Measurements from ENCODE around the gene MRPL16.

DNA sequence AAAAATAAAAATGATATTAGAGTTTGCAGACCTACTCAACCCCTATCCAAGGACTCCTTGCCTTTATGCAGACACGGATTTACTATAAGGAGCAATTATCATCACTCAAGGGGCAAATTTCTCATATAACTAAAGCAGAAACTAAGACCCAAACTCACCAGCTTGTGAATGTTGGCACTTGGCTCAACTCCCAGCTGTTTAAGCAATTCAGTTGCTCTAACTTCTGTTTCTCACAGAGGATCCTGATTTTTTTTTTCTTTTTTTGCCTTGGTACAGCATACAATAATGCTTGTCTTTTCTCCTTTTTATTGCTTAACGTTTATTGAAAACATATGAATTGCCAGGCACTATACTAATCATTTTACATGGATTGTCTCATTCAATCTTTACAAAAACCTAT is 44.3 kb upstream of the MRPL16 start:
- TF ChIP-seq, protein P1, sequence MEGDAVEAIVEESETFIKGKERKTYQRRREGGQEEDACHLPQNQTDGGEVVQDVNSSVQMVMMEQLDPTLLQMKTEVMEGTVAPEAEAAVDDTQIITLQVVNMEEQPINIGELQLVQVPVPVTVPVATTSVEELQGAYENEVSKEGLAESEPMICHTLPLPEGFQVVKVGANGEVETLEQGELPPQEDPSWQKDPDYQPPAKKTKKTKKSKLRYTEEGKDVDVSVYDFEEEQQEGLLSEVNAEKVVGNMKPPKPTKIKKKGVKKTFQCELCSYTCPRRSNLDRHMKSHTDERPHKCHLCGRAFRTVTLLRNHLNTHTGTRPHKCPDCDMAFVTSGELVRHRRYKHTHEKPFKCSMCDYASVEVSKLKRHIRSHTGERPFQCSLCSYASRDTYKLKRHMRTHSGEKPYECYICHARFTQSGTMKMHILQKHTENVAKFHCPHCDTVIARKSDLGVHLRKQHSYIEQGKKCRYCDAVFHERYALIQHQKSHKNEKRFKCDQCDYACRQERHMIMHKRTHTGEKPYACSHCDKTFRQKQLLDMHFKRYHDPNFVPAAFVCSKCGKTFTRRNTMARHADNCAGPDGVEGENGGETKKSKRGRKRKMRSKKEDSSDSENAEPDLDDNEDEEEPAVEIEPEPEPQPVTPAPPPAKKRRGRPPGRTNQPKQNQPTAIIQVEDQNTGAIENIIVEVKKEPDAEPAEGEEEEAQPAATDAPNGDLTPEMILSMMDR (conservative IDR thresholded peaks at IDR 0.05; ENCODE audit: low read depth in 2 of 2): no peak
- no peak for TF ChIP-seq CREB1 (CRISPR knock-in tag; IDR thresholded peaks at IDR 0.05; ENCODE audit: low read depth)
- TF ChIP-seq EZH2 (IDR thresholded peaks at IDR 0.05; ENCODE audit: low read depth, unreplicated experiment): no peak
- no peak for TF ChIP-seq EZH2phosphoT487 (IDR thresholded peaks at IDR 0.05; ENCODE audit: unreplicated experiment)
- TF ChIP-seq POLR2AphosphoS5 (IDR thresholded peaks at IDR 0.05; ENCODE audit: low read depth): no peak
- TF ChIP-seq, protein P2, sequence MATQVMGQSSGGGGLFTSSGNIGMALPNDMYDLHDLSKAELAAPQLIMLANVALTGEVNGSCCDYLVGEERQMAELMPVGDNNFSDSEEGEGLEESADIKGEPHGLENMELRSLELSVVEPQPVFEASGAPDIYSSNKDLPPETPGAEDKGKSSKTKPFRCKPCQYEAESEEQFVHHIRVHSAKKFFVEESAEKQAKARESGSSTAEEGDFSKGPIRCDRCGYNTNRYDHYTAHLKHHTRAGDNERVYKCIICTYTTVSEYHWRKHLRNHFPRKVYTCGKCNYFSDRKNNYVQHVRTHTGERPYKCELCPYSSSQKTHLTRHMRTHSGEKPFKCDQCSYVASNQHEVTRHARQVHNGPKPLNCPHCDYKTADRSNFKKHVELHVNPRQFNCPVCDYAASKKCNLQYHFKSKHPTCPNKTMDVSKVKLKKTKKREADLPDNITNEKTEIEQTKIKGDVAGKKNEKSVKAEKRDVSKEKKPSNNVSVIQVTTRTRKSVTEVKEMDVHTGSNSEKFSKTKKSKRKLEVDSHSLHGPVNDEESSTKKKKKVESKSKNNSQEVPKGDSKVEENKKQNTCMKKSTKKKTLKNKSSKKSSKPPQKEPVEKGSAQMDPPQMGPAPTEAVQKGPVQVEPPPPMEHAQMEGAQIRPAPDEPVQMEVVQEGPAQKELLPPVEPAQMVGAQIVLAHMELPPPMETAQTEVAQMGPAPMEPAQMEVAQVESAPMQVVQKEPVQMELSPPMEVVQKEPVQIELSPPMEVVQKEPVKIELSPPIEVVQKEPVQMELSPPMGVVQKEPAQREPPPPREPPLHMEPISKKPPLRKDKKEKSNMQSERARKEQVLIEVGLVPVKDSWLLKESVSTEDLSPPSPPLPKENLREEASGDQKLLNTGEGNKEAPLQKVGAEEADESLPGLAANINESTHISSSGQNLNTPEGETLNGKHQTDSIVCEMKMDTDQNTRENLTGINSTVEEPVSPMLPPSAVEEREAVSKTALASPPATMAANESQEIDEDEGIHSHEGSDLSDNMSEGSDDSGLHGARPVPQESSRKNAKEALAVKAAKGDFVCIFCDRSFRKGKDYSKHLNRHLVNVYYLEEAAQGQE (IDR thresholded peaks at IDR 0.05; ENCODE audit: unreplicated experiment): no peak

Measured in GM23338 (cell line).